NCI-H2227 (cell line): ENCODE data around the gene SEMA3C.
A peak's percentile ranks its signal among the peaks of the same experiment; 100 is the strongest.

Experiments used
- DNase-seq: peaks from one replicate; lab custom pipeline; 2025; ENCODE audit not compliant: unreplicated experiment; lab: John Stamatoyannopoulos, UW

SEMA3C gene

DNA sequence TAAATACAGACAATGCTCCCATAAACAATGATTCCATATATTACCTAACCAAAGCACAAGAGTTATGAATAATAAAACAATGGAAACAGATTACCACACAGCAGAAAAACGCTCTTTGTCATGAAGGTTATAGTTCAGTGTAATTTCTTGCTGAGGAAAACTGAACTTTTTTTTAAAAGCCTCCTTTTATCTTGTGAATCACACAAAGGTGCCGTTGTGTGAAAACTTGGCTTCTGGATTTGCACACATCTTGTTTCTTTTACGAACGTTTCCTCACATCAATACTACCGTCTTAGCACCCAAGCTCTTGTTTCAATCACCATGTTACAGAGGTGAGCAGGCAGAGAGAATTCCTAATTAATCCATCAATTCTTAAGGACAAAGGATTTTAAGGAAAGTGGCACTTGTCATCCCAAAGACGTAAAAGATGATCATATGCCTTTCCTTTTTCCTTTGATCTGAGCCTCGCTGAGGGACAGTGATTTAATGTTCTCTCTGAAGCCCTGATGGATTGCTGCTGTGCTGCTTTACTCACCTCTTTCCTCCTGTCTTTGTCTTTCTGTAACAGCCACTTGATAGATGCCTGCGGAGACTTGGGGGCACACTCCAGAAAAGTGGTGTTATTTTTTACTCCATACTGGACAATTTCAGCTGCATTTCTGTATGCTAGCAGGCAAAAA lies 170.3 kb downstream of the SEMA3C start:
- peak; percentile 85 for DNase-seq

- DNase-seq, result no peak
Measured at GRCh38 chr7:80740778-80741545, 177.9 kb downstream of the SEMA3C start.

GRCh38 chr7:80736371-80737125 lies 182.3 kb downstream of the SEMA3C start:
- no peak for DNase-seq

GRCh38 chr7:80735330-80735729 lies 183.5 kb downstream of the SEMA3C start:
- no peak for DNase-seq

DNA sequence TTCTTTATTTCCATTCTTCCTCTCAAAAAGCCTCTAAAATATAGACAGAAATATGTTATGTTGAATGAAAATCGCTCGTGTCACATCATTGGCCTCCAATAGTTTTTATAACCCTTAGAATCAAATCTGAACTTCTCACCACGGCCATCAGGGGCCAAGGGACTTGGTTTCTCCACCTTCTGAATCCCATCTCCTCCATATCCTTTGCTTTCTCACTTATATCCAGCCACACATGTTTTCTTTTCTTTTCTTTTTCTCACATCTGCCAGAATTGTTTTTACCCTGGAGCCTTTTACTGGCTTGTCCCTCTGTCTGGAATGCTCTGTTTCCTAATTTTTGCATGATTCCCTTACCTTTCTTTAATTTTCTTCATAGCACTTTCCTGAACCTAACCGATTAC lies 184.8 kb downstream of the SEMA3C start:
- no peak for DNase-seq

- DNase-seq, result no peak
Measured at GRCh38 chr7:80733333-80733915, 185.4 kb downstream of the SEMA3C start.

- no peak for DNase-seq
Measured at GRCh38 chr7:80732630-80733029, 186.2 kb downstream of the SEMA3C start.

- no peak for DNase-seq
Measured at GRCh38 chr7:80731281-80731680, 187.6 kb downstream of the SEMA3C start.

DNA sequence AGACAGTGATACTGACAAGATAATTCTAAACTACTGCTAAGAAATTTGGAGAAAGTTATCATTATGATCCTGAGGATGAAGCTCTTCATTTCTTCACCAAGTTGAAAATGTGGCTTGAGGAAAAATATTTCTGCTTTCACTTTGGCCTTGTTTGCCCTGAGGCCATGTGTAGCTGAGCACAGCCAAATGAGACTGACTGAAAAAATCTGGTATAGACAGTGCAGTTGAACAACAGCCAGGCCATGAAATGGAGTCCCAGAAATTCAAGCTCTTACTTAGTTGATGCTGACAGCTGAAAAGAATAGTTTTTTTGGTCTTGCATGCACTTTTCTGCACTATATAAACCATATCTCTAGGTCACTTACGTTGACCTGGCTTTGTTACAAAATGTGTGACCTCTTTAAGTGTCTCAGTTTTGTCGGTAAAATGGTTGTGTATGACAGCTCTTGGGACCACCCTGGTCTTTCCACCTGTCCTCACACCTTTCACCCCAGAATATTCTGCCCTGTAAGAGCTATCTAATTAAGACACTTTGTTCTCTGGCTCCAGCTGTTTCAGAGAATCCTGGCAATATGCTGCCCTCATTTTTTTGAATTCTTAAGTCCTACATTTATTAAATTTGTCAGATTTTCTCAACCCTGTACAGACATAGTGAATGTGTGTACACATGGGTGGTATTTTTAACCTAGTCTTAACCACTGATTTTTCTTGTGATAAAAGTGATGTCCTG lies 189.1 kb downstream of the SEMA3C start:
- DNase-seq, result no peak

DNA sequence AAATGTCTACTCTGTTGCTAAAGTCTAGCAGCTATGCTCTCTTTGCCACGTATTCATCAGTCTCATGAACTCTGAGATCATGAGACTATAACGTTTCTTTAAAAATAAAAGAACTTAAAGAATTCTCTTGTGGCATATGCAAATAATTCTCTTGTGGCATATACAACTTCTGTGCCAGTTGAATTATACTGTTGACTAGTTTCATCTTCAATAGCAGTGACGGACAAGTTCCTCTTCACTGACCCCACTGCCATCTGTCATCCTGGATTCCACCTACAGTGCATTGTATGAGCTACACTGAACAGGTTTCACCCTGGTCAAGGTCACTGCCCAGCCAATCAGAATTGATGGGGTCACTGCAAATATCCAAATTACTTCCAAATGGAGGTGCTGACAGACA lies 192.2 kb downstream of the SEMA3C start:
- DNase-seq, result no peak

DNA sequence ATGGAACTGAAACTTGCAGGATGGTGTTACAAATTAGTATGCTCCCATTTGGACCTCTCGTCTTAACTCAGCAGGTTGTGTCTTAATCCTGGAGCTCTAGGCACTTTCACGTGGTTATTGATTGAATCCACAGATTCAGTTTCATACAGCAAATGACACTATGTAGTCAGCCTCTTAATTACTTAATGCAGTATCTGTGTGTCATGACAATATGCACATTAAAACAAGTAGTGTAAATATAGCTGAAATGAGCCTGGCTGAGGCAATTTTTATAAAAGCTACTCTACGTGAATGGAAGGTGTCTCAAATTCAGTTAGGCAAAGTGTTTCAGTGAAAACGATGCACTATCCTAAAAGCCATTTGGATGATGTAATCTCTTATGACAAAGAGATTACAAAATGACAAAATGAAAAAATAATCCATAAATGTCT lies 193.7 kb downstream of the SEMA3C start:
- DNase-seq, result no peak

GRCh38 chr7:80724249-80724871 lies 194.5 kb downstream of the SEMA3C start:
- DNase-seq, result no peak

DNA sequence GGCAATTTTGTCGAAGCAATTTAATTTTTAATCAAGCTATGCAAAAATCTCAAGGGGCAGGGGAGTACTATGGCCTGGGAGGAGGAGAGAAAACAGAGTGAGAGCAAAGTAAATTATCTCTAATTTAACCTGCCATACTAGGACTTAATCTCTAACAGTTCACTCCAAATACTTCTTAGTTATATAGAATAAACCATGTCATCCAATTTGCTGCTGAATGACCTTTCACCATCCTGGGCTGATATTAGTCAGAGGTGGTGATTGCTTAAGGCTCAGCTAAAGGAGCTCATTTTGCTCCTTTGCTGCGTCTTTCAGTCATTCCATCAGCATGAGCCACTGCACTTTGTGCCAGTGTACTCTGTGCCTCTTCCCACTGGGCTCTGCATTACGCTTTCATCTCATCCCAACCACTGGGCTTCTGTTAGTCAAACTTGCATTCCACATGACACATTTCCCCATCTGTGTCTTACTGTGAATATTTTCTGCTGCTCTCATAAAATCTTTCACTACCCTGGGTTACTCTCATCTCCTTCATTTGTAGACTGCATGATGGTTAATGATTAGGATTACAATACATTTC lies 196.1 kb downstream of the SEMA3C start:
- no peak for DNase-seq

- no peak for DNase-seq
Measured at GRCh38 chr7:80721883-80722615, 196.8 kb downstream of the SEMA3C start.

DNA sequence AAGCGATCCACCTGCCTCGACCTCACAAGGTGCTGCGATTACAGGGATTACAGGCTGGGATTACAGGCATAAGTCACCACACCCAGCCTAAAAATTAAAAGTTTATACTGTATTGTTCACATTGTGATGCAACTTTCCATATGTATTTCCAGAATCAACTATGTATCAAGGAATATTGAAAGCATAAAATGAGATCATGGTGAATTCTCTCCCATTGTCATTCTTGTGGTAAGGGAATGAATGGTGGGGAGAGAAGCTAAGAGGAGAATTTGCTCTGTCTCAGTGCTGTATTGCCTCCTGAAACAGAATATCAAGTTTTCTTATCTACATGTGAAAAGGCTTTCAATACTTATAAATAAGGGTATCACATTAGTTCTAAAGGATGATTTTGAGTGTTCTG lies 198.7 kb downstream of the SEMA3C start:
- no peak for DNase-seq

DNA sequence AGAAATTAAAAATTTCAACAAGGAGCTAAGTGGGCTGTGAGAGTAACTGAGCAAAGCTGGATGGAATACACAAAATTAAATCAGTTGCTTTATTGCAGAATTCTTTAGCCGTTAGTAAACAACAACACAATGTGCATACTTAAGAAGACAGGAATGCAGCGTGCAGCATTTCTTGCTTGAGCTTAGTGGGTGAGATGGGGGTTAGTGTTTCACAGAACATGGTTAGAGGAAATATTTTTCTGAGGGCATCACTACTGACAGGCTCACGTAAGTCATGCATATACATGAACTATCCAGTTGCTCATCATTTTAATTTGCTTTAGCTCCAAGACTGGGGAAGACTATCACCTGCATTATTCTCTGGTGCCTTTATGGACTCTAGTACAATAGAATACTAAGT lies 199.6 kb downstream of the SEMA3C start:
- no peak for DNase-seq

GRCh38 chr7:80711531-80711930 lies 207.3 kb downstream of the SEMA3C start:
- DNase-seq, result no peak

DNA sequence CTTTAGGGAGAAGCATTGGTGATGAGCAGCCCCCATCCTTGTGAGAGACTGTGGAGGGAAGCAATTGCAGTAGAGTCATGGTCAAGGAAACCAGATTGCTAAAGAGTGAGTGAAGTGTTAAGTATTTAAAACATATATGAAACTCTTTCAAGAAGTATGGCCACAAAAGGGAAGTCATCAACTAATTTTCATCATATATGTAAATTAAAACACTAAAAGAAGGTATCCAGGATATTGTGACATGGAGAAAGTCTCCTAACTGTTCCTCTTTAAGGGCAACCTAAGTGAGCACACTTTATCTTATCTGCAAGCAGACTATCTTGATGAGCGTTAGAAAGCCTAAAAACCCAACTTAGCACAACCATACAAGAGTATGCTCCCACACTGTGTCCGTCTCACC lies 210.7 kb downstream of the SEMA3C start:
- no peak for DNase-seq

DNA sequence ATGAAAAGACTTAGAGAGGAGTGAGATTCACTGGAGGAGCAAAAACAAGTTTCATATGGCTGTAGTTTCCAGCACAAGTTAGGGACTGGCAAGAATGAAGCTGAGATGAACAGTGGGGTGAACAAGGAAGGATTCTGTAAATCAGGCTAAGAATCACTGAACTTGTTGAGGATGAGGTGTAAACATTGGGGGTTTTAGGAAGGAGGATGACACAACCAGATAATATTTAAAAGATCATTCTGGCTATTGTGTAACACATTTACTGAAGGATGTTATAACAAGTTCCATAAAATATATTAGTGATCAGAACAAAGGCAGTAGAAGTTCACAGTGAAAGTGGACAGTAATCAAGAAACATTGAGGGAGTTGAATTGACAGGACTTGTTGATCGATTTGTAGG lies 211.5 kb downstream of the SEMA3C start:
- DNase-seq, result no peak
